GM12878 (cell line): ENCODE data around the gene PLCG1. TPM values are rescaled to one million over a fixed set of nuclear protein-coding genes. Genes with fewer than 3 reads are reported as not detected.

Experiments used
- ATAC-seq: fragments of 200-7000 bp; cut with Tn5 transposase; 3 replicates; pipeline ENCODE4 v1.9.1; 2020; ENCODE audit warnings: mild to moderate bottlenecking, moderate library complexity
- BruUV-seq: library from RNA; stranded (reverse); fragments of 400-500 nt; replicated peaks from 2 replicates; lab custom pipeline; 2021; lab: Mats Ljungman, UMichigan
- CTCF ChIA-PET: fragments of 300-600 bp; sonication (Branson Sonifier 250); formaldehyde crosslinking; extraction: SDS; loops from one replicate; lab custom pipeline; 2021; ENCODE audit warnings: inconsistent platforms; lab: Yijun Ruan, JAX
- POLR2A ChIA-PET: fragments of 350-600 bp; formaldehyde crosslinking; extraction: SDS; loops from one replicate; lab custom pipeline; 2021; ENCODE audit warnings: inconsistent platforms; lab: Charles Lee
- RAD21 ChIA-PET: fragments of 300-600 bp; sonication (Branson Sonifier 250); formaldehyde crosslinking; loops from one replicate; lab custom pipeline; 2023; ENCODE audit warnings: antibody characterized with exemption; ENCODE audit not compliant: unreplicated experiment; lab: Charles Lee
- SMC1A ChIA-PET: fragments of 300-600 bp; sonication (Branson Sonifier 250); formaldehyde crosslinking; loops from one replicate; lab custom pipeline; 2023; ENCODE audit not compliant: unreplicated experiment, uncharacterized antibody; lab: Charles Lee
- DNase-seq: peaks from one replicate; pipeline ENCODE4 v3.0.0-alpha.2; 2011; ENCODE audit warnings: low read depth, low spot score
- FAIRE-seq: peaks from 3 replicates; lab custom pipeline; 2011; peaks lifted over from hg19 to GRCh38; lab: Jason Lieb, UNC
- H2AFZ ChIP-seq: 2 replicates; pipeline ENCODE4 v1.6.0; 2011; ENCODE audit warnings: low read depth, low read length, control low read depth; ENCODE audit not compliant: control insufficient read depth
- H3K27ac ChIP-seq: 2 replicates; pipeline ENCODE4 v1.5.1; 2011; ENCODE audit warnings: control low read depth; ENCODE audit not compliant: control insufficient read depth, insufficient read depth
- H3K27me3 ChIP-seq, 2 experiments: replicated peaks in 1 of 2; 2 replicates each; pipeline versions ENCODE4 v1.6.0 to v1.6.1; 2011; ENCODE audit warnings: low read length in 1 of 2; ENCODE audit not compliant: control insufficient read depth in 2 of 2, insufficient read depth in 2 of 2
- H3K36me3 ChIP-seq, 2 experiments: 2 replicates each; pipeline ENCODE4 v1.5.1; 2011; ENCODE audit warnings: low read length in 1 of 2; ENCODE audit not compliant: control insufficient read depth in 2 of 2, insufficient read depth in 2 of 2
- H3K4me1 ChIP-seq: 2 replicates; pipeline ENCODE4 v1.6.1; 2011; ENCODE audit warnings: mild to moderate bottlenecking, low read length, moderate library complexity, mixed read lengths; ENCODE audit not compliant: control insufficient read depth, insufficient read depth
- H3K4me2 ChIP-seq: 2 replicates; pipeline ENCODE4 v1.6.0; 2011; ENCODE audit warnings: control low read depth; ENCODE audit not compliant: control insufficient read depth, insufficient read depth
- H3K4me3 ChIP-seq: fragments of 200-600 bp; sonication (generic); 2 replicates; pipeline ENCODE4 v1.5.1; 2016
- H3K79me2 ChIP-seq: 2 replicates; pipeline ENCODE4 v1.6.0; 2011; ENCODE audit warnings: low read length; ENCODE audit not compliant: control insufficient read depth, insufficient read depth
- H3K9ac ChIP-seq: 2 replicates; pipeline ENCODE4 v1.8.0; 2011; ENCODE audit warnings: low read length, control low read depth, mixed read lengths; ENCODE audit not compliant: control insufficient read depth, insufficient read depth
- H3K9me3 ChIP-seq: replicated peaks from 3 replicates; pipeline ENCODE4 v1.5.1; 2011; ENCODE audit warnings: mild to moderate bottlenecking, low read length; ENCODE audit not compliant: control insufficient read depth, insufficient read depth
- H4K20me1 ChIP-seq: 2 replicates; pipeline ENCODE4 v1.6.0; 2011; ENCODE audit not compliant: control insufficient read depth, insufficient read depth
- BRCA1 ChIP-seq: IDR thresholded peaks from 2 replicates; pipeline ENCODE4 v1.6.1; 2011; ENCODE audit warnings: low read depth, low read length, improper control_type of control experiment
- CHD1 ChIP-seq: IDR thresholded peaks from 2 replicates; pipeline ENCODE4 v1.6.1; 2012; ENCODE audit warnings: low read depth, low read length, improper control_type of control experiment
- CHD4 ChIP-seq: fragments of 200-600 bp; sonication (generic); IDR thresholded peaks from 2 replicates; pipeline ENCODE4 v1.6.1; 2016; ENCODE audit warnings: mild to moderate bottlenecking
- CREM ChIP-seq: IDR thresholded peaks from 2 replicates; pipeline ENCODE4 v1.6.1; 2014; ENCODE audit warnings: antibody characterized with exemption, low read depth
- CUX1 ChIP-seq: IDR thresholded peaks from 2 replicates; pipeline ENCODE4 v1.6.1; 2012; ENCODE audit warnings: improper control_type of control experiment, low read depth, low read length; ENCODE audit not compliant: insufficient replicate concordance
- EP300 ChIP-seq, 2 experiments: fragments of 150-350 bp in 1 of 2; IDR thresholded peaks; 2 replicates each; pipeline ENCODE4 v1.6.1; 2011 to 2012; ENCODE audit warnings: low read depth in 2 of 2, low read length in 2 of 2, borderline replicate concordance in 1 of 2, improper control_type of control experiment in 1 of 2, inconsistent platforms in 1 of 2; ENCODE audit not compliant: control insufficient read depth in 1 of 2
- HCFC1 ChIP-seq: fragments of 150-350 bp; IDR thresholded peaks from 2 replicates; pipeline ENCODE4 v1.6.1; 2014; ENCODE audit warnings: low read length
- HDAC2 ChIP-seq: fragments of 200-600 bp; sonication (generic); IDR thresholded peaks from 2 replicates; pipeline ENCODE4 v1.6.1; 2017
- KAT2A ChIP-seq: conservative IDR thresholded peaks from 2 replicates; pipeline ENCODE4 v1.6.1; 2011; ENCODE audit warnings: low read depth, low read length; ENCODE audit not compliant: control insufficient read depth
- KDM1A ChIP-seq: fragments of 200-600 bp; sonication (generic); IDR thresholded peaks from 2 replicates; pipeline ENCODE4 v1.6.1; 2016; ENCODE audit warnings: borderline replicate concordance
- MXI1 ChIP-seq: fragments of 150-350 bp; IDR thresholded peaks from 2 replicates; pipeline ENCODE4 v1.6.1; 2011; ENCODE audit warnings: low read depth, mild to moderate bottlenecking, inconsistent platforms, low read length, improper control_type of control experiment
- NR2C2 ChIP-seq: IDR thresholded peaks from 2 replicates; pipeline ENCODE4 v1.6.1; 2011; ENCODE audit warnings: borderline replicate concordance, low read depth; ENCODE audit not compliant: control insufficient read depth, insufficient read length
- PKNOX1 ChIP-seq: fragments of 450-650 bp; IDR thresholded peaks from 2 replicates; pipeline ENCODE4 v1.6.1; 2016; ENCODE audit warnings: mild to moderate bottlenecking
- RCOR1 ChIP-seq: conservative IDR thresholded peaks from 2 replicates; pipeline ENCODE4 v1.6.1; 2012; ENCODE audit warnings: low read depth, low read length, improper control_type of control experiment
- REST ChIP-seq: IDR thresholded peaks from 2 replicates; pipeline ENCODE4 v1.6.1; 2012; ENCODE audit warnings: mild to moderate bottlenecking, low read depth, low read length
- WGBS: methylation state at CpG from one replicate; pipeline ENCODE4 v1.1.6; 2016; ENCODE audit warnings: low lambda C conversion rate; ENCODE audit not compliant: insufficient replicate concordance, insufficient coverage; ENCODE audit errors: missing lambda C conversion rate; 5-methylcytosine and 5-hydroxymethylcytosine counted together
- in situ Hi-C: fragments of 300-500 bp; cut with MboI; formaldehyde crosslinking; loops from 9 replicates; pipeline ENCODE4 v1.14.3; 2018; ENCODE audit warnings: mixed read lengths
- intact Hi-C: fragments of 100-400 bp; cut with micrococcal nuclease; formaldehyde crosslinking; loops from one replicate; pipeline ENCODE4 v1.14.2; 2022; ENCODE audit not compliant: unreplicated experiment
- polyA plus RNA-seq, 11 experiments: library from polyadenylated mRNA; depleted of rRNA in 4 of 11; unstranded in 6 of 11; stranded (reverse) in 5 of 11; fragments of >200 nt; fragmentation: Nextera tagmentation in 4 of 11; fragmentation: Illumina TruSeq in 1 of 11; extraction: Ambion mirVana in 4 of 11; extraction: Trizol in 1 of 11; gene quantifications; 1 replicate in 1 of 11; 2 replicates in 10 of 11; pipeline versions ENCODE4 v1.2.1 to v1.2.3, GENCODE V29; 2011 to 2016; ENCODE audit warnings: inconsistent platforms in 2 of 11, missing spikeins in 2 of 11, low read depth in 1 of 11
- total RNA-seq, 4 experiments: library from RNA; depleted of rRNA in 3 of 4; stranded (reverse); fragments of >200 nt in 3 of 4; fragmentation: Illumina TruSeq in 1 of 4; extraction: Trizol in 1 of 4; gene quantifications; 2 replicates each; pipeline versions ENCODE4 v1.2.1 to v1.2.3, GENCODE V29; 2013 to 2021

Gene PLCG1
- total and polyA plus RNA-seq, 10 of the 15 experiments (the other 5 are each of a cell fraction or from before 2014, with no cell fraction given): 2.6 to 114 (median 45.3) TPM

GRCh38 chr20:41123631-41124030 is 13.7 kb upstream of the PLCG1 start:
- ChIA-PET RAD21 (no interaction called here), CTCF (interaction anchor here (3.0 kb wide), 1 partner anchor 11 kb away, joined by 11 read pairs; no protein-coding TSS in a partner anchor), SMC1A (no interaction called here), POLR2A (interaction anchor here (0.7 kb wide), 1 partner anchor 101 kb away, joined by 4 read pairs; no protein-coding TSS in a partner anchor)
- Histone ChIP-seq H3K27ac (no peak overlapping the region), H3K4me1 (no peaks in the 10 kb centered on the region), H2AFZ (no peak overlapping the region), H3K4me3 (no peak overlapping the region), H4K20me1 (no peaks in the 10 kb centered on the region), H3K79me2 (no peaks in the 10 kb centered on the region), H3K27me3 (no peaks in the 10 kb centered on the region), H3K4me2 (no peak overlapping the region), H3K36me3 (peaks cover 23 to 39% of the 10 kb centered on the region in 2 experiments), H3K9ac (no peak overlapping the region), H3K9me3 (no peaks in the 10 kb centered on the region)
- 97% methylated on average over 6 of the region's 6 CpGs for WGBS
- in situ Hi-C loops: no loop called here
- DNase-seq (no peak), ATAC-seq (no peak), FAIRE-seq (no peak)
- no TSS peak for BruUV-seq
- intact Hi-C loops: no loop called here
- no peak for TF ChIP-seq MXI1
- no peak for TF ChIP-seq HCFC1
- no peak for TF ChIP-seq KAT2A
- no peak for TF ChIP-seq RCOR1
- no peak for TF ChIP-seq NR2C2
- TF ChIP-seq REST: no peak
- TF ChIP-seq HDAC2: no peak
- no peak for TF ChIP-seq CUX1
- no peak for TF ChIP-seq BRCA1
- TF ChIP-seq CHD1: no peak
- no peak for TF ChIP-seq CREM
- TF ChIP-seq EP300 (IDR thresholded peaks at IDR 0.05; ENCODE audit: borderline replicate concordance in 1 of 2, control insufficient read depth in 1 of 2, low read depth in 2 of 2, low read length in 2 of 2): no peak
- TF ChIP-seq KDM1A: no peak
- TF ChIP-seq CHD4: no peak
- no peak for TF ChIP-seq PKNOX1
